ENCODE data around the gene PPP2R5E. TPM values are rescaled to one million over a fixed set of nuclear protein-coding genes. Genes with fewer than 3 reads are reported as not detected.

PPP2R5E gene
- total RNA-seq, 1 donor from 2014 or later, result 46.1 TPM

GRCh38 chr14:63436286-63437098 lies 106.7 kb downstream of the PPP2R5E start:
- intact Hi-C loops (cut with micrococcal nuclease), result loop anchor here (5.0 kb wide), 2 partner anchors 41 to 49 kb away; no protein-coding TSS in a partner anchor

GRCh38 chr14:63435838-63436237 lies 107.3 kb downstream of the PPP2R5E start:
- intact Hi-C loops (cut with micrococcal nuclease), result loop anchor here (5.0 kb wide), 2 partner anchors 41 to 49 kb away; no protein-coding TSS in a partner anchor

DNA sequence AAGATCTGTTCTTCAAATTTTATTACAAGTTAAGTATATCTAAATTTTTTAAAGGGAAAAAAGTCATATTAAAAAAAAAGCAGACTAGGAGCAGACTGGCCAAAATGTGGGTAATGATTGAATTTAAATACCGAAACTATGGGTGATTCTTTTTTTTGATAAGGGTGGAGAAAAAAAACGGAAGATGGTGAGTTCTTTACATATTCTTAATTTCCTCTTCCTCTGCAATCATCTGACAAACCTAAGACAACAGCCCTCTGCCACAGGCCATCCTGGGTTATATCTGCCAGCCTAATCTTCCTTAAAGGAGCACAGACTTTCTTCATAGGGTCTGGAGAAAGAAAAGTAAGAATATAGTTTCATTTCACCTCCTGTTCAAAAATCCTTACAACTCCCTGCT lies 108.0 kb downstream of the PPP2R5E start:
- intact Hi-C loops (cut with micrococcal nuclease), result loop anchor here (5.0 kb wide), 2 partner anchors 42 to 48 kb away; no protein-coding TSS in a partner anchor

DNA sequence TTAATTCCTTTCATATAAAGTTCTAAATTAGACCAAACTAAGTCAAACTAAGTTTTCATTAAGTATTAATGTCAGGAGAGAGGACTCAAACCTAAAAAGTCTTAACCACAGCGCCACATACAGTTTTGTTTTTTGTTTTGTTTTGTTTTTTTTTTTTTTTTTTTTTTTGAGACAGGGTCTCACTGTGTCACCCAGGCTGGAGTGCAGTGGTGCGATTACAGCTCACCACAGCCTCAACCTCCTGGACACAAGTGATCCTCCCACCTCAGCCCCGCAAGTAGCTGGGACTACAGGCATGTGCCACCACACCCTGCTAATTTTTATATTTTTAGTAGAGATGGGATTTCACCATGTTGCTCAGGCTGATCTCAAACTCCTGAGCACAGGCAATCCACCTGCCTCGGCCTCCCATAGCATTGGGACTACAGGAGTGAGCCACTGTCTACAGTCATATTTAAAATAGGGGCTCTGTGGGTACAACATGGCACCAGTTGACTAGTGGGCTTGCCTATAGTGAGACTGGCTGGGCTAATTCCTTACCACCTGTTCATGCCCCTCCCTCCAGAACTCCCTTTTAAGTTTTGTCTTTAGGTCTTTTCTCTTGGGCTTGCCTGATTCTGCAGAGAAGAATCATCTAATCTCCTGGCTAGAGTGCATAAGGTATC lies 110.2 kb downstream of the PPP2R5E start:
- intact Hi-C loops (cut with micrococcal nuclease), result no loop called here

DNA sequence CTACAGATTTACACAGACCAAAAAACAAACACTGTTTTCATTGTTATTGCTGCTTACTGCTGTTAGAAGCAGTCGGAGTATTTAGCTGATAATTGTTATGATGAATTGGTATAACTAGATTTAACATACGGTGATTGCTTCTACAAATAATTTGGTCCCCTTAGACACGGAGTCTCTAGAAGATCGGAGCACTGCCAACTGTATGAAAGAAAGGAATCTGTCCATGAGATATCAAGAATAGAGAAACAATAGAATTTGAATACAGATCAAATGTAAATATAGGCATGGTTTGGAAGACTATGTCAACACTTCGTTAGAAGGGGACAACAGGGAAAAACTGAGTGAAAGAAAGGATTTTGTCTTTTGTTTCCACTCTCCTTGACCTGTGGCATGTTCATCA lies 110.9 kb downstream of the PPP2R5E start:
- intact Hi-C loops (cut with micrococcal nuclease), result no loop called here

DNA sequence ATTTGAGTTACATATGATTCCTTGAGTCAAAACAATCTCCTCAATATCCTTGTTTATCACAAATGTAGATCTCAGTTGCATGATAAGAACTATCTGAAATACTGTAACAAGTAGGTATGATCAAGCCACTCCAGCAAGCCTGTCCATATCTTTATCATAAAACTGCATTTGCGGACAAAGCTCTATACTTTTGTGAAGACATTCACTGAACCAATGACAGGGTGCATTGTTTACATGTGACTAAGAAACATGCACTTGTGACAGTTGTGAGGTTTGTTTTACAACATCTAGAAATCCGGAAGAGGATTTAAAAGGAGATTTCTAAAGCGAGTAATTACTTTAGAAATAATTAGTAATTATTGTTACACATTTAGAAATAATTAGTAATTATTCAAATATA lies 111.7 kb downstream of the PPP2R5E start:
- intact Hi-C loops (cut with micrococcal nuclease), result no loop called here

- intact Hi-C loops (cut with micrococcal nuclease), result no loop called here
Observed at GRCh38 chr14:63428486-63428885, 114.7 kb downstream of the PPP2R5E start.

- intact Hi-C loops (cut with micrococcal nuclease), result no loop called here
Observed at GRCh38 chr14:63426838-63427352, 116.3 kb downstream of the PPP2R5E start.

DNA sequence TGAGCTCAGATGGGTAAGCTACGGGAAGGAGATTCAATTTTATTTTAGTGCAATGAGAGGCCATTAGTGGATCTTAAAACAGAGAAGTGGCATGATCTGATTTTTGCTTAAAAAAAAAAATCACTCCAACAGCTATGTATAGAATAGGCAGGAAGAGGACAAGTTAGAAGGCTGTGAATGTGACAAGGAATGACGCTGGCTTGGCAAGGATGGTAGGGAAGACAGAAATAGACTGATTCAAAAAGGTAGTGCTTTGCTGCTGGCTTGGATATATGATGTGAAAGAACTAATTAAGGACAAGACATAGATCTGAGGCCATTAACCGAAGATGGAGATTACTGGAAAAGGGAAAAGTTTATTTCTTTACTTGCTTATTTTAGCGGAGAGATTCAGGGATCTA lies 119.3 kb downstream of the PPP2R5E start:
- intact Hi-C loops (cut with micrococcal nuclease), result no loop called here

GRCh38 chr14:63423381-63423780 lies 119.8 kb downstream of the PPP2R5E start:
- intact Hi-C loops (cut with micrococcal nuclease), result no loop called here

- intact Hi-C loops (cut with micrococcal nuclease), result no loop called here
Observed at GRCh38 chr14:63421919-63422318, 121.3 kb downstream of the PPP2R5E start.

DNA sequence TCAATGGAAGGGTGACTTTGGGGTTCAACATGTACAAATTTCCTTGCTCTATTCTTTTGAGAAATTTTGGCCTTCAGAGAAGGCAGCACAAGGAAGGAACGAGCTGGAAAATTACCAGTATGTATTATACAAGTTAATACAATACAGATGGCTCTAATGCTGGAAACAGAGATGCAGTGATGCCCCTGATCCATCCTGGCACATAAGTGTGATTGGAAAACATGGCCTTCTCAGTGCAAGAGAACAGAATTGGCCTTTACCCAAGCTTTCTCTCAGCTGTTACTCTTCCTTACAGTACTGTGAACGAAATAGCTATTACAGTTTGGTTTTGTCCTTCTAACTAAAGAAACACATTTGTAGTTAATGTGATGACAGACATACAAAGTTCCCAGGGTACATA lies 122.0 kb downstream of the PPP2R5E start:
- intact Hi-C loops (cut with micrococcal nuclease), result no loop called here

DNA sequence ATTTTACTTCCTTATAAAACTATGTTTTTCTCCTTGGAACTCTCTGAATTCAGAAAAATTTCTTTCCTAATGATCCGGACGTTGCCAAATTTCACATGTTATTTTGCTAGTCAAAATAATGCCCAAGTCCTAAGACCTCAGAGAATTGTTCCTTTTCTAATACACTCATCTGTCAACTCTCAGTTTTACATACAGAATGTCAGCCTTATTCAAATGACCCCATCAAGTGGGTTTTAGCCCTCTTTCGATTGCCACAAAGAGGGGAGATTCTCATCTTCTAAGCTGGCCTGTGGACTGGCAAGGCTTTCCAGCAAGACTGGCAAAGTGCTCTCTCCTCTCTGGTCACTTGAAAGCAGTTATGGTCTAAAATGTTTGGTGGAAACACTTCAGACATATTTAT lies 125.2 kb downstream of the PPP2R5E start:
- intact Hi-C loops (cut with micrococcal nuclease), result no loop called here

DNA sequence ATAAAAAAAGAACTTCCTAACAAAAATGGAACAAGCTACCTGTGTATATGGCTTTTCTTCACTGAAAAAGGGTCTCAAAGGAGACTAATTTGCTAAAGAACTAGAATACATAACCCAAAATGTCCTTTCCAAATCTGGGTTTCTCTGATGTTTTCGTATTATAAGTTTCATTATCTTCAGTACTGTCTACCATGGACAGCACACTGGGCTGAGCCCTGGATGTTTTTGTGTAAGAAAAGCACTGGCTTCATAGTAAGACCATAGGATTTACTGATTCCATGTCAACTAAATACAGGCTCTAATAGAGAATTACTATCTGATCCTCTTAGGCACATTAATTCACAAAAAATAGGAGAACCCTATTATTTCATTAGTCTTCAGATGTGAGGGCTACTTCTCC lies 130.2 kb downstream of the PPP2R5E start:
- intact Hi-C loops (cut with micrococcal nuclease), result no loop called here

- intact Hi-C loops (cut with micrococcal nuclease), result no loop called here
Observed at GRCh38 chr14:63406333-63406732, 136.8 kb downstream of the PPP2R5E start.

DNA sequence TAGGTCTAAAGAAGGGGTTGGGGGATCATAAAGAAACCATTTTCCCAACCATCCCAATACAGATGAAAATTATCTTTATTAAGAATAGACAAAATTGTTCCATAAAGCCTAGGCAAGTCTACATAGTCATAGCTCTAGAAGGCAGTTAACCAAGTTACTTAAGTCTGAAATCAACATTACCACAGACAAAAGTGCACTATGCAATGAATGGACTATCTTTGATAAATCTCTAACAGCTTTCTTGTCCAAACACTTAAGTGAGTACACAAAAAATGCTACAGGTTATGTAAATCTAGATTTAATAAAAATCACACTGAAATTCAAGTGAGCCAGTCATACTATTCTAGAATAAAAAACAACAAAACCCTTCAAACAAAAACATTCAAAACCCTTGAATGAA lies 137.5 kb downstream of the PPP2R5E start:
- intact Hi-C loops (cut with micrococcal nuclease), result no loop called here

GRCh38 chr14:63404906-63405305 lies 138.3 kb downstream of the PPP2R5E start:
- intact Hi-C loops (cut with micrococcal nuclease), result no loop called here

DNA sequence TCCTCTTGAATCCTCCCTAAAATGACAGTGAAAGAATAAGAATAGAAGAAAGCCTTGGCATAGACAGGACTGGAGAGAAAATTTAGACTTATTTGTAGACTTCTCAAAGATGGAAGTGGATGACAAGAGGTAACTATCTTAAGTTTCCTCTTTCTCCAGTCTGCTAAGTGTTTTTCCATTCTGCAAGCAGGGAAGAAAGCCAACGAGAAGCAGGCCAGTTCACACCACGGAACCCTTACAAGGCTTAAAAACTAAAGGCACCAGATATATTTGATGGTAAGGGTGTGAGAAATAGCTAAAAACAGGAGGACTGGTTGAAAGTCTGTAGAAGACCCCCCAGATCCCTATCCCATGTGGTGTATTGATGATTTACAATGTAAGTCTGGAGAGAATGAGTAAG lies 141.5 kb downstream of the PPP2R5E start:
- intact Hi-C loops (cut with micrococcal nuclease), result no loop called here

DNA sequence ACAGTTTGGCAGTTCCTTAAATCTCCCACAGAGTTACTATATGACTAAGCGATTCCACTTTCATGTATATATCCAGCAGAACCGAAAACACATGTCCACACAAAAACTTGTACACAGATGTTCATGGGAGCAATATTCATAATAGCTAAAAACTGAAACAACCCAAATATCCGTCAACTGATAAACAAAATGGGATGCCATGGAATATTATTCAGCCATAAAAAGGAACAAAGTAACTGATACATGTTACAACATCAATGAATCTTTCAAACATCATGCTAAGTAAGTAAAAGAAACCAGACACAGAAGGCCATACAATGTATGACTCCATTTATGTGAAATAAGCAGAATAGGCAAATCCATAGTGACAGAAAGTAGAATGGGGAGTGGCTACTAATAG lies 144.2 kb downstream of the PPP2R5E start:
- intact Hi-C loops (cut with micrococcal nuclease), result no loop called here

- intact Hi-C loops (cut with micrococcal nuclease), result no loop called here
Observed at GRCh38 chr14:63394841-63395240, 148.3 kb downstream of the PPP2R5E start.

DNA sequence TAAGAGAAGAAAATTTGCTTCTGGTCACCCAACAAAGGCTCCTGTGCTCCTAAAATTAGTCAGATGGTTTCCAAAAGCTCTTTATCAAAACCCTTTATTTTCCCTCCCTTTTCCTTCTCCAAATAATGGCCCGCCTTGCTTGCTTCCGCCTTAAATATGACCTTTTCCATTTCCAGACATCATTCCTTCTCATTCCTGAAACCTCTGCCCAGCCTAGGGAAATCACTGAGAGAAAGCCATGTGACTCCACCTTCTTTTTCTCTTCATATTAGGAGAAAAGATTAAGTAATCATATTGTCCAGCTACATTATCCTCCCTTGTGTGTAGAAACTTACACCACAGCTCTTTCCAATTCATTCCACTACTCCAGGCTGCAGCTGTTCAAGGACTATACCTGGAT lies 148.7 kb downstream of the PPP2R5E start:
- intact Hi-C loops (cut with micrococcal nuclease), result no loop called here

- intact Hi-C loops (cut with micrococcal nuclease), result no loop called here
Observed at GRCh38 chr14:63393012-63393411, 150.2 kb downstream of the PPP2R5E start.

Data from T-helper 2 cell treated with Interferon-gamma antibody and Interleukin-4, amounts not matched to agents 100 ng/mL and 5 ng/mL, for 36 hours (primary cell).